Putamen (tissue), 1 donor: ENCODE results near the gene CPEB1.
A peak's percentile ranks its signal among the peaks of the same experiment; 100 is the strongest.

Source experiments
- DNase-seq: peaks from one replicate; pipeline ENCODE4 v3.0.0-alpha.2; 2016; ENCODE audit warnings: low spot score

CPEB1 gene

DNA sequence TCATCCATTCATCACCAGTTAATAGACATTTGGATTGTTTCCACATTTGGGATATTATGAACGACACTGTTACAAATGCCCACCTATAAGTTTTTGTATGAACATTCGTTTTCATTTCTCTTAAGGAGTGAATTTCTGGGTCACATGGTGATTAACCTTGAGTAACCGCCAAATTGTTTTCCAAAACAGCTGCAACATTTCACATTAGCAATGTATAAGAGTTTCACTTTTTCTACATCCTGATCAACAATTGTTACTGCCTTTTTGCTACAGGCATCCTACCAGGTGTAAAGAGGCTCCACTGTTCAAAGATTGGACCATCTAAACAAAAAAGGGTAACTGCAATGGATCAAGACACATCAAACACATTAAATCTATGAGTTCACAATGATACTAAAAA is 52.0 kb downstream of the CPEB1 start:
- DNase-seq, result no peak

DNA sequence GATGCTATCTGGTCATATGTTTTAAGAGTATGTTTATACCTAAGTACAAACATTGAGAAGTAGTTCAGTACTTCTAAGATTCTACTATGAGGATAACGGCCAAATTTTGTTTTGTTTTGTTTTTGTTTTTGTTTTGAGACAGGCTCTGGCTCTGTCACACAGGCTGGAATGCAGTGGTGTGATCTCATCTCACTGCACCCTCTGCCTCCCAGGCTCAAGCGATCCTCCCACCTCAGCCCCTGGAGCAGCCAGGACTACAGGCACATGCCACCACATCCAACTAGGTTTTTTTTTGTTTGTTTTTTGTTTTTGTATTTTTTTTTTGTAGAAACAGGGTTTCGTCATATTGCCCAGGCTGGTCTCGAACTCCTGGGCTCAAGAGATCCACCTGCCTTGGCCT is 59.4 kb downstream of the CPEB1 start:
- no peak for DNase-seq

DNA sequence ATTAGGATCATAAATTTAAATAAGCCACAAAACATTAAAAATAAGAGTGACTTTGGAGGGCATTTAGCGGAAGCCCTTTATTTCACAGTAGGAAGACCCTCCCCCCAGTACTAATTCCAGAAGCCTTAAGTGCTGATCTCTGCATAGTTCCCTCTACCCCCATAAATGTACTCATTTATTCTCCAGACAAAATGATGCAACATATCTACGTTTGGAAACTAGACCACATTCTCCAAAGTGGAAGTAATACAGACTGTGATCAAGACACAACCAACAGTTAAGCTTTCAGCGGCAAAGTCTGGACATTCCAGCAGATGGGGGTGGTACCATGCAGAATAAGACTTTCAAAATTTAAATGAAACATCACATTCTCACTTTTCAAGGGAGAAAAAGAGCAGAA is 62.1 kb downstream of the CPEB1 start:
- DNase-seq, result no peak

DNA sequence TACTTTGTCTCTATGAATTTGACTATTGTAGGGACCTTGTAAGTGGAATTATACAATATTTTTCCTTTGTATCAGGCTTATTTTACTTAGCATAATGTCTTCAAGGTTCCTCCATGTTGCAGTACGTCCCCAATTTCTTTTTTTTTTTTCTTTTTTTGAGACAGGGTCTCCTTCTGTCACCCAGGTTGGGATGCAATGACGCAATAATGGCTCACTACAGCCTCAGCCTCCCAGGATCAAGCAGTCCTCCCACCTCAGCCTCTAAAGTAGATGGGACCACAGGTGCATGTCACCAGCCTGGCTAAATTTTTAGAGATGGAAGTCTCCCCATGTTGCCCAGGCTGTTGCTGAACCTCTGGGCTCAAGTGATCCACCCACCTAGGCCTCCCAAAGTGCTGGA is 66.5 kb downstream of the CPEB1 start:
- DNase-seq, result no peak

DNA sequence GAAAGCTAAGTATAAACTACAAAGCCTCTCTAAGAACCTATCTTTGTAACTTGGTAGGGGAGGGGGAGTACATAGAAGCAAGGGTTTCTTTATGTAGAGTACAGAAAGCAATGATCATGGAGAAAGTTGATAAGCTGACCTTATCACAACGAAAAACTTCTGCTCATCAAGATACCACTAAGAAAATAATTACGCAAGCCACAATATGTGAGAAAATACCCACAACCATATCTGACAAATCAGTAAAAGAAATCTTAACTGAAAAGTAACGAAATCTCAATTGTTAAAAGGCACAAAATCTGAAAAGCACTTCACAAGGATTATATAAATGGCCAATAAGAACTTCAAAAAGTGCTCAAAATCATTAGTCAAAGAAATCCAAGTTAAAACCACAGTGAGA is 71.8 kb downstream of the CPEB1 start:
- DNase-seq, result no peak

DNA sequence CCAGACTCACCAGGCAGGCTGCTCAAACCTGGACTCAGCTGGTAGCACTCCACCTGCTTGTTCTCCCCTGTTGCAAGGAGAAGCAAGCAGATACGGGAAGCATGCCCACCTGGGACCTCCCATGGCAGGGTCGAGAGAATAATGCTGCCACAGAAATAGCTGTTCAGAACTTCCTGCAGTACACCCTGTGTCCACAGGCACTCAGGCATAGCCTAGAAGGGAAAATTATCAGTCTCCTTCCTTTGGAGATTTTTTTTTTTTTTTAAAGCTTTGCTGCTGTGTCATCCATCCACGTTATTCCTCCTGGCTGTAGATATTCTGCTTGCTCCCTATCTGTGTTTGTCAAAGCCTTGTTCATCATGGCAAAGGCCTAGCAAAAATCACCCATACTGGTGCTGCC is 74.2 kb downstream of the CPEB1 start:
- no peak for DNase-seq

DNA sequence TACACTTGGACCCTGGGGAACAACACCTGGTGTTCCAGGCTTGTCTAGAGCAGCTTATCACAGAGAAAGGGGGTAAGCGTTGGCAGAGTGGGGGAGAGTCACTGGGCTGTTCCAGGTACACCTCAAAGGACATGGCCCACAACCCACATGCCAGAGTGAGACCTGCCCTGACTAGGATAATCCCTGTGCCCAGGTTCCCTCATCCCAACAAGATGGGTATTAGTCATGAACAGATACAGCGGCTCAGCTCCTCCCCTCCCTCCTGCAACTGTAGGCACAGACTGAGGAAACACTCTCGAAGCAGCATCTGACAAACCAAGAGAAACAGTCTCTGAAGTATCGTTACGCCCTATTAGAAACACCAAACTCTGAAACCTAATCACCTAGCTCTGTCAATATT is 74.9 kb downstream of the CPEB1 start:
- DNase-seq, result peak; percentile 45

DNA sequence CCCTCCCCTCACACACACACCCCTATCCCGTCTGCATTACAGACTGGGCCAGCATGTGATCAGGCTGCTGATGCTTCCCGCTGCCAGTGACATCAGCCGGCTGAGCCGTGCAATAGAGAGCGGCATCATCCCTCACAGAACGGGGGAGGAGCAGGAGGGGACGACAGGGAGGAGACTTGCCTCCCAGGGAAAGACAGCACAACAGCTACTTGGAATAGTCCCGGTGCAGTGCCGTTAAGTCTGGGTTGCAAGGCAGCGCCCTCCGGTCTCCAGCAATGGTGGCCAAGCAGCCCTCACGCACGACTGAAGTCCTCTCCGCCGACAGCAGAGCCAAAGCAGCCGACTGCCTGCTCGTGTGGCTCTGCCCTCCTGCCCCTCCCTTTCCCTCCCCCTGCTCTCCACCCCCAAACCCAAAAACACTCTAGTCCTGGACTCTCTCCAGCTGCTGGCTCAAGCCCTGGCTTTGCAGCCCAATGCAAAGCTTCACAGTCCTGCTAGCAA is 75.4 kb downstream of the CPEB1 start:
- peak; percentile 92 for DNase-seq

DNA sequence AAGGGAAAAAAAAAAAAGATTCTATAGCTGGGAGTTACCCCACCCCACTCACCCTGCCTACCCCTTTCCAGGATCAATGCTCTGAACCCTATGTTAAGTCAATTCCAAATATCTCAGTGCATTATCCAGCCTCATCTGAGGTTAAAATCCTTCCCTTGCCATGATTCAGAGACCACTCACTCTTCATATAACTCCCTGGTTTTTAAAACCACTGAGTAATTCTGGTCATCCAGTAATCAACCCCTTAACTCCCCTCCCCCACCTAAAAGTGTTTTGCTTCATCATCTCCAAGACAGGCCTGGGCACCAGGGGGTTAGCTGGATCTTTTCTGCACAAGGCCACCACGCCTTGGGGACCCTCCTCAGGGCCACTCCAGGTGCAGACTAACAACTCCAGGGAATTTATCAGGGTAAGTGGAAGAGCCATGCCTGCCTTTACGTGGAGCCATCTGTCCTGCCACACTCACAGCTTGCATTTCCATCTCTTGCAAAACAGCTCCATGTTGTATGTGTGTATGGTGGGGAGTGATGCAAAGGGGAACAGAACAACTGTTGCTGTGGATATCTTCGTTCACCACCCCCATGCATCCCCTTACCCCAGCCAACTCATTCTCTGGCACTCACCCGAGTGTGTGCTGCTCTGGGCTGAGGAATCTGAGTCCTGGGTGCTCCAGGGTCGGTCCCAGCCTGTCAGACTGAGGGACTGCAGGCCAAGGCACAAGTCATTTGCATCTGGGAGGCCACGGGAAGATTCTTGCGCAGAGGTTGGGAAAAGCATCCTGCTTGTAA is 76.2 kb downstream of the CPEB1 start:
- peak; percentile 20 for DNase-seq

DNA sequence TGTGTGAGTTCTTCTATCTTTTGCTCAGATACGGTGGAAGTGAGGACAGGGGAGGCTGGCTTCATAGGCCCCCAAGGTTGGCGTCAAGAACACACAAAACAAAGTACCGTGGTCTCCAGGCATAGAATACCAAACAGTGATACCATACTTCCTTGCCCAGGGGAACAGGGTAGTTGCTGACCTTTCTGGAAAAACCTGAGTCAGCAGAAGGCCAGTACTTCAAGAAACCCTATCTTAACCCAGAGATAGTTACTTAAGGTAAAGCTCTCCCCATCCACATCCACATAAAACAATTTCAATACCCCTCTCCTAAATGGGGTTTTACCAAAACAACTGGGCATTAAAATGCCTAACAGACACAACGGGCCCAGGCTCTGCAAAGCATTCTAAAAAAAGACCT is 77.3 kb downstream of the CPEB1 start:
- no peak for DNase-seq

DNA sequence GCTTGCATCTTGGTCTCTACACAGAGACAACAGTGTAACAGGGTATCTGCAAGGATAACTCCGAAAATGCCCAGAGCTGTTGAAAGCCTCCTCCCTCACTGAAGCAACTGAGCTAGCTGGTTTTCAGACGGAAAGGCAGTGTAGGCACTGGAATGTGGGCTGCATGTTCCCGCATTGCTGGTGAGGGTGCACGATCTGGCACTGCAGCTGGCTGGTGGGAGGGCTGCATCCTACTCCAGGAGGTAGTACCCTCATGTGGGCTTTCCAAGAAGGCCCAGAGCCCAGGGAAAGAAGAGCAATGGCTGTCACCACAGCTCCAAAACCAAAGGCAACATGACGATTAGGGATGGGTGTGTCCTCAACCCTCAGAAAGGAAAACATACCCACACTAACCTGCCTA is 78.2 kb downstream of the CPEB1 start:
- peak; percentile 28 for DNase-seq

DNA sequence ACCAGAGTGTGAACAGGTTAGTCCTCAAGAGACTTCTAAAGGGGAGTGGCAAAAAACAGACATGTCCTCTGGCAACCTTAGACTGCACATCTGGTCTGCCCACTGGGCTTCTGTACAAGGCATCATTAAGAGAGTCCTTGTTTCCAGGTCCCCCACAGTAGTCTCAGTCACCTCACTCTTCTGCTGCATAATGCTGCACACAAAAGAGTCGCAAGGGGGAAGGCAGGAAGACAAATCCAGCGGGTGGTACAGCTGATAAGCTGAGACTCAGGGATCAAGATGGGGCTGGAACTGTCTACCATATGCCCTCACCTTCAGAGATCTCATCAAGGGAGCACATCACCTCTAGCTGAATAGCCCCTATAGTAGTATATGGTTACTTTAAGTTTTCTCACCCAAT is 79.5 kb downstream of the CPEB1 start:
- DNase-seq, result no peak

DNA sequence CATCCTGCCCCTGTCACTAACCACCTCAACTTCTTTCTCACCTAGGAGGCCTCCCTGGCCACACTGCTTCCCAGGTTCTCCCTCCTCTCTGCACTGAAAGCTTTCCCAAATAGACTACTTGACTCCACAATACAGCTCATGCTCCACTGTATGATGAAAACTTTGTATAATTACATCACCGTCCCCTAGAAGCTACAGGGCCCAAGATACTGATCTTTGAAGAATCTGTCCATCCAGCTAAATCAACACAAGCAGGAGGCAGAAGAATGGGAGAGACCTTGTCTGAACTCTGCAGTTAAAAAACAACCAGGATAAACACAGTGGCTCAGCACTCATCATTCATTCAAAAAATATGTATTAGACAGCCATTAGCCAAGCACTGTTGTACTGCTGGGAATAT is 80.5 kb downstream of the CPEB1 start:
- DNase-seq, result no peak

DNA sequence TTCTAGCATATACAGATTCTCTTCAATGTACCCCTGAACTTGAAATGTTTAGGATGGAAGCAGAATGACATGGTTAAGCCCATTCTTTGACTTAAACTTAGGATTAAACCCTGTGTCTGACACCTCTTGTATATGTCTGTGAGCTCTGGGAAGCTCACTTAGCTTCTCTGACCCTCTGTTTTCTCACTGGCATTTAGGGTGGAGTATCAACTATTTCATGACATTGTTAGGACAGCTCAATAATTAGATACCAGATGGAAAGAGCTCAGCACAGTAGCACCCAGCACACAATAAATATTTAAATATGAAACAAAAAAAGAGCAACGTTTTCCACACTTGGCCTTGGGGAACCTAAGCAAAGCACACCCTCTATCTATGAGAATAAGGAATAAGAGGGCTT is 88.7 kb downstream of the CPEB1 start:
- DNase-seq, result no peak

DNA sequence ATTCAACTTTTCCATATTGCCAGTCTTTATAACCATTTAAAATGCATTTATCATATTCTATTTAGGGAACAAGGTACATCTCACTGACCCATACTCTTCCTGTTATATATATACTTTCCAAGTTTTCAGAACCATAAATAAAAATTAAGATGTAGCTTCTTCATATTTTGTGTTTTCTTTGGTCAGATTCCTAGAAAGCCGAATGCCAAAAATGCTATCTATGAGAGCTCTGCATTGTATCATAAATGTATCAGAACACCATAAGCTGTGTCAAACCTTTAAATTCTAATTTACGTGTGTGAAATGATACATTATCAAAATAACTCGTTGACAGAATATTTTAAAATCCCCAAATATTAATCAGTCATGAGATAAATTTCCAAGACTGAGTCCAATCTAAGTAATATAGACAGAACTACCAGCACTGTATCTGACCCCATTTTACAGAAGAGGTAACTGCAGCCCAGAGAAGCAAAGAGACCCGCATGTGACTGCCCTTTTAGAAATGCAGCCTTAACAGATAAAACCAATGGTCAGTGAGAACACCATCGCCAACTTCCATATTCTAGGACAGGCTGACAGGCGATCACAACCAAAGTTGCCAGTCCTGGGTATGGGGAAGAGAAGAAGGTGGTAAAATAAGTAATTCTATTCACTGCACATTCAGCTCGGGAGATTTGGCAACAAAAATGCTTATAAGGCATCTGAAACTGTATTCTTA is 90.7 kb downstream of the CPEB1 start:
- DNase-seq, result no peak

DNA sequence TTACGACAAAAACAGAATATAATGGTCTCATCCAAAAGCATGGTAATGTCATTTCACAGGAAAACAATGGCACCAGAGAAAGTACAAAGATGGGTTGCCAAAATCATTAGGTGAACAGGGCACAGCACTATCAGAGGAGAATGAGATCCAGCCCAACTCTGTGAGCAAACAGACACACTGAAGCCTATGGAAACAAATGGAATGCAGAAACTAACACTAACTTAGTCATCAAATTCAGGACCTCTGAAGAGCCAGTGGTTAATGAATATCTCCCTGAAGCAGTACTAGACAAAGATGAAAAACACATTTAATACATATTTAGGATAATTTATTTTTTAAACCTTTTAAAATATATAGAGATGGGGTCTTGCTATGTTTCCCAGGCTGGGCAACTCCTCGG is 92.3 kb downstream of the CPEB1 start:
- no peak for DNase-seq

DNA sequence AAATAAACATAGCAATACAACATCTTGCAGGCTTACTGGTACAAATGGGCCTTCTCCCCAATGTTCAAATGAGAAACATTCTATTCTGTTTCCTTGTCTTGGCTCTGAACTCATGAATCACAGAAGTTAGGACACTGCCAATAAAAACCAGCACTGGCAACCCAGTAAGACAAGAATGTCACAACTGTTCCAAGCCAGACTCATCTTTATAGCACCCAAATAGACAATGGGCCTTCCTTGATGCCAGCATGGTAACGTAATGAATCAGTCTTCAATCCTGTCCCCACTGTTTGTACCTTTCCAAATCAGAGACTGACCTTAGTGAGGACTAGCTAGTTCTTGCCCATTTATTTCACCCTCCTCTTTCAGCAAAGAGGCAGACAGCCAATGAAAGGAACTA is 92.8 kb downstream of the CPEB1 start:
- no peak for DNase-seq

DNA sequence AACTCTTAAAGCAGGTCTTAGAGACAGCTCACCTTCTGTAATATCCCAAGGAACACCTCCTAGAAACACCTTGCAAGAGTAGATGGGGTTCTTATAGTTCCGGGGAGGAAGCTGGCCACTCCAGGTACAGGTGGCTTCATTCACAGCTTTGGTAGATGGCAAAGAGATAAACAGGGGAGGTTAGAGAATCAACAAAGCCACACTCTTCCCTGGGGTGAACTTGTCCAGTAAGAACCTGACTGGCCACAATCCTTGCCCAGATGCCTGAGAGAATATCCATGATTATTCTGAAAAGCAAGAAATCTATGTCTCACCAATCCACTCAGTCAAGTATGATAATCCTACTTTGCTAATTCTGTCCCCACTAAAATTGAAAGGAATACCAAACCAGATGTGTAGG is 93.3 kb downstream of the CPEB1 start:
- DNase-seq, result no peak

DNA sequence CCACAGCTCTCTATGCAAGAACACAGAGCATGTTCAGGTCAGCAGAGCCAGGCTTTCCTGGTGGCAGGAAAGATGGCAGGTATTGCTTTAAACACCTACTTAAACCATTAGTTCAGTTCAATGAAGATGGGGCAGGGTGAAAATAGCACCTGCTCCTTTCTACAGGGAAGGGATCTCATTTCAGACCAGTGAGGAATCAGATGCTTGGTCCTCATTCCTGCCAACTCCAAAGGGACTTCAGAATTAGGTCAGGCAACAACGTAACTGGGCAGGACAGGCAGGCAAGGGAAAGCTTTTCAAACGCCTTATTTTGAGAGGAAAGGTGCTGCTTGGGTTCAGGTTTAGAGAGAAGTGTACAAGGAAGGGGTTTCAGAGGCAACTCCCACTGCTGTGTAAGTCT is 94.3 kb downstream of the CPEB1 start:
- no peak for DNase-seq

DNA sequence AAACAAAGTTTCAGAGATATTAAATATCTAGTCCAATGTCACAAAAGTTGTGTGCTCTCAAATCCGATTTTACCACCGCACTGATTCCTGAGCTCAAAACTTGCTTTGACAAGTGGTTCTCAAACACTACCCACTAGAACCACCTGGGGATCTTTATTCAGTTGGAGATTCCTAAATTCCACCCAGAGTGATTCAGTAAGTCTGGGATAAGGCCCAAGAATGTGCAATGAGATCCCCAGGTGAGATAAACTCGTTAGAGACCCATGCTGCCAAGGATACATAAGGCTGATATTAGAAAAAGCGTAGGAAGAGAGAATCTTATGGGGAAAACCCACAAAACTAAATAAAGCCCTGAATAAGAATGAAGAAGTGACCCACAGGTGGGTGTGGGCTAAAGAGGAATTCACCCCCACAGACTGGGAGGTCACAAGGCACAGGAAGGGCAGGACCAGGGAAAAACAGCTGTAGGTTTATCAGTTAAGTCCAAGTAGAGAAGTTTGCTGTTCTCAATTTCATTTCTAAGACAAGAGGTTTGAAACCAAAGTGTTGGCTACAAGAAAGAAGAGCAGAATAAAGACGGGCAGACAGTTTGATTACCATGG is 95.4 kb downstream of the CPEB1 start:
- DNase-seq, result no peak

DNA sequence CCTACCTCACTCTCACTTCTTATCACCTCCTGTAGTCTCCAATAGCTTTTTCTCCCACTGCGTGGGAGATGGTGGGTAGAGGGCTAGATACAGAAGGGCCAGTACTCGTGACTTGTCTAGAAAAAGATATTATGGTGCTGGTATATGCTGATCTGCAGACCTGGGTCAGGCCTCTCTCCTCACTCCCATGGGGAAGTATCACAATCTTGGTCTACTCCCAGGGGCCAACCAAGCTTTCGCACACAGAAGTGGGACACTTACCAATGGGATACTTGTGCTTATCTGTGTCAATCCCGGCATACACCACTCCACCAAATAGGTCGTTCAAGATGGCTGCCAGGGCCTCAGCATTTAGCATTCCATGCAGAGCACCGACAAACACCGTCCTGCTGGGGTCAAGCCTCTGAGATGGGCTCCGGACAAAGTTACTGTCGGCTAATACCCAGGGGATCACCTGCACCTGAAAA is 97.9 kb downstream of the CPEB1 start:
- no peak for DNase-seq

DNA sequence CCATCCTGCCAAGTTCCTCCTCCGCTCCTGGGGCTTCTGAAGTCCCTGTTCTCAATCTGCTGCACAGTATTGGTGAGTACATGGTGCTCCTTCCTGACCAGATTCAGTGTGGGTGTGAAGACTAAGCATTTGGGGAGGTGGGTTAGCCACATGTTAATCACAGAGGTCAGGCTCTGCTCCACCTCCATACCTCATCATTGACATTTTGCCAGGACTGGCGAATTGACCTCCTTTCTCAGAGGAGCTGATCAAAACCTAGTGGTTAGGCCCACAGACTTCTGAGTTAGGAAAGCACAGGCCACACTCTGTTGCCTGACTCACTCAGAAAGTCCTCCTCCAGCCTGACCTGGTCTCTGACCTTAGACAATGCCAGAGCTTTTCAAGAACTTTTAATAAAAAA is 98.5 kb downstream of the CPEB1 start:
- DNase-seq, result no peak

DNA sequence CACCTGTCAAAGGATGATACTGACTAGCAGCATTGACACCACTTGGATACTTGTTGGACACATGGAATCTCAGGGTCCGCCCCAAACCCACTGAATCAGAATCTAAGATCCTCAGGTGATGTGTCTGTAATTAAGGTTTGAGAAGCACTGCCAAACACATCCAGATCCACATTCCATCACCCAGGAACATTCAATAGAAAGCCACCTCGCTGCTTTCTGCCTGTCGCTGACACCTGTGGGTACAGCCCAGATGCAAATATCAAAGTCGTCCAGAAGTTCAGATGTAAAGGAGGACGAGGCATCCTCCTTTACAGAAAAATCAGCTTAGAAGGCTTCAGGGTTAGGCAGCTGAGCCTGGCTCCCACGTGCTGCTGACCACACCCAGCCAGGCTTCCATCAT is 101.7 kb downstream of the CPEB1 start:
- DNase-seq, result no peak
